Stomach (tissue), 9 donors: ENCODE results near the gene TCF7L1. TPM values are rescaled to one million over a fixed set of nuclear protein-coding genes. Genes with fewer than 3 reads are reported as not detected.

Source experiments
- DNase-seq, 2 donors: peaks; one replicate each; pipeline versions ENCODE4 v3.0.0 to v3.0.0-alpha.2; 2013 to 2019
- H3K27ac ChIP-seq, 5 donors: fragments of 200-600 bp in 4 of 5; sonication (generic) in 4 of 5; one replicate each; pipeline ENCODE4 v1.5.1; 2013 to 2019; ENCODE audit warnings: mild to moderate bottlenecking in 1 of 5, moderate library complexity in 1 of 5
- H3K27me3 ChIP-seq, 3 donors: fragments of 200-600 bp; sonication (generic); one replicate each; pipeline ENCODE4 v1.5.1; 2017 to 2019; ENCODE audit warnings: mixed run types in 1 of 3
- H3K36me3 ChIP-seq, 4 donors: fragments of 200-600 bp; sonication (generic); 1 replicate in 3 of 4; 2 replicates in 1 of 4; pipeline ENCODE4 v1.5.1; 2016 to 2019
- H3K4me1 ChIP-seq, 4 donors: fragments of 200-600 bp; sonication (generic); one replicate each; pipeline ENCODE4 v1.5.1; 2016 to 2019
- H3K4me3 ChIP-seq, 4 donors: fragments of 200-600 bp; sonication (generic) in 3 of 4; one replicate each; pipeline ENCODE4 v1.5.1; 2016 to 2019; ENCODE audit warnings: mild to moderate bottlenecking in 1 of 4
- H3K9me3 ChIP-seq, 4 donors: fragments of 200-600 bp; sonication (generic); one replicate each; pipeline ENCODE4 v1.5.1; 2016 to 2019
- EP300 ChIP-seq: sonication (generic); formaldehyde crosslinking; IDR thresholded peaks from one replicate; pipeline ENCODE4 v1.6.1; 2017; ENCODE audit warnings: antibody characterized with exemption
- POLR2A ChIP-seq, 4 donors: fragments of 450-650 bp; IDR thresholded peaks; one replicate each; pipeline ENCODE4 v1.6.1; 2016; ENCODE audit warnings: antibody characterized with exemption in 4 of 4, control low read depth in 2 of 4, mild to moderate bottlenecking in 1 of 4, moderate library complexity in 1 of 4
- POLR2AphosphoS5 ChIP-seq, 3 donors: sonication (generic); formaldehyde crosslinking; IDR thresholded peaks; one replicate each; pipeline ENCODE4 v1.6.1; 2016; ENCODE audit warnings: antibody characterized with exemption in 3 of 3
- WGBS, 5 donors: extraction: QIAGEN DNeasy Blood & Tissue Kit in 3 of 5; methylation state at CpG; one replicate each; pipeline versions ENCODE4 v1.1.5 to v1.1.7; 2013 to 2018; 5-methylcytosine and 5-hydroxymethylcytosine counted together
- intact Hi-C: fragments of 100-400 bp; cut with DNase I; formaldehyde crosslinking; loops from one replicate; pipeline ENCODE4 v1.15.1; 2023; ENCODE audit warnings: low total_unique reads
- polyA plus RNA-seq, 3 donors: library from polyadenylated mRNA; stranded (reverse); fragments of 200-250 nt; gene quantifications; one replicate each; pipeline ENCODE4 v1.2.3, GENCODE V29; 2013
- total RNA-seq, 5 donors: library from RNA; depleted of rRNA; stranded (reverse); fragments of >200 nt; gene quantifications; one replicate each; pipeline versions ENCODE4 v1.1.0 to v1.2.3, GENCODE V29; 2014 to 2016
- TF ChIP-seq, protein P1 (sequence below), 7 experiments: fragments of 450-650 bp in 4 of 7; fragments of 200-600 bp in 3 of 7; sonication (generic) in 3 of 7; IDR thresholded peaks; one replicate each; pipeline ENCODE4 v1.5.1; 2016 to 2019; ENCODE audit warnings: antibody characterized with exemption in 7 of 7, control low read depth in 2 of 7, mild to moderate bottlenecking in 1 of 7
- donor health status: healthy with polysubstance abuse.
- donor health status: Bipolar disorder and iron deficiency.
- donor health status: healthy.

TCF7L1 gene
- total and polyA plus RNA-seq, 8 donors: 0.45 to 8.3 (median 4.9) TPM; not detected in 1

DNA sequence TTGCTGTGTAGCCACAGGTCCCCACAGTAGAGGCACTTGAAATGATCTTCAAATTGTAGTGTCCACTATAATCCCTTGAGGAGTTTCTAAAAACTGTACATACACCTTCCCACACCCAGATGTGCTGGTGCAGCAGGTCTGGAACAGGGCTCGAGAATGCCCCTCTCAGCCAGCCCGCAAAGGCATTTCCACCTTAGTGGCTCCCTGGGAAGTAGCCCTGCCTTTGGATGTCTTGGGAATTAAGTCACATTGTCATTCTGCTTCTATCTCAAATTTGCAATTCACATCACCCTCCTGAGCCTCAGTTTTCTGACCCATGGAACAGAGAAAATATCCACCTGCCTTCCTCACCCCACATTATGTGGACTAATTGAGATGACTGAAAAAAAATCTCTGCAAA, 44.3 kb upstream of the TCF7L1 start:
- peaks cover 0 to 12% (median 0%) of the 10 kb centered on the region in 3 donors for H3K27me3 ChIP-seq
- DNase-seq: no peak
- TF ChIP-seq POLR2AphosphoS5 (IDR thresholded peaks at IDR 0.05) (no peak), POLR2A (IDR thresholded peaks at IDR 0.05) (no peak), EP300 (no peak)
- TF ChIP-seq, protein P1, sequence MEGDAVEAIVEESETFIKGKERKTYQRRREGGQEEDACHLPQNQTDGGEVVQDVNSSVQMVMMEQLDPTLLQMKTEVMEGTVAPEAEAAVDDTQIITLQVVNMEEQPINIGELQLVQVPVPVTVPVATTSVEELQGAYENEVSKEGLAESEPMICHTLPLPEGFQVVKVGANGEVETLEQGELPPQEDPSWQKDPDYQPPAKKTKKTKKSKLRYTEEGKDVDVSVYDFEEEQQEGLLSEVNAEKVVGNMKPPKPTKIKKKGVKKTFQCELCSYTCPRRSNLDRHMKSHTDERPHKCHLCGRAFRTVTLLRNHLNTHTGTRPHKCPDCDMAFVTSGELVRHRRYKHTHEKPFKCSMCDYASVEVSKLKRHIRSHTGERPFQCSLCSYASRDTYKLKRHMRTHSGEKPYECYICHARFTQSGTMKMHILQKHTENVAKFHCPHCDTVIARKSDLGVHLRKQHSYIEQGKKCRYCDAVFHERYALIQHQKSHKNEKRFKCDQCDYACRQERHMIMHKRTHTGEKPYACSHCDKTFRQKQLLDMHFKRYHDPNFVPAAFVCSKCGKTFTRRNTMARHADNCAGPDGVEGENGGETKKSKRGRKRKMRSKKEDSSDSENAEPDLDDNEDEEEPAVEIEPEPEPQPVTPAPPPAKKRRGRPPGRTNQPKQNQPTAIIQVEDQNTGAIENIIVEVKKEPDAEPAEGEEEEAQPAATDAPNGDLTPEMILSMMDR (IDR thresholded peaks at IDR 0.05): no peak
- no peak overlapping the region for H3K4me3 ChIP-seq
- no peaks in the 10 kb centered on the region for H3K9me3 ChIP-seq
- no peaks in the 10 kb centered on the region for H3K4me1 ChIP-seq
- no peak overlapping the region for H3K27ac ChIP-seq
- intact Hi-C loops: no loop called here
- 82 to 91% (median 83%) methylated on average over 2 of the region's 2 CpGs for WGBS, 5 donors
- no peaks in the 10 kb centered on the region for H3K36me3 ChIP-seq

- H3K9me3 ChIP-seq: no peaks in the 10 kb centered on the region
- H3K4me3 ChIP-seq: no peak overlapping the region
- H3K27me3 ChIP-seq: peaks cover 0 to 12% (median 0%) of the 10 kb centered on the region in 3 donors
- intact Hi-C loops: no loop called here
- no peaks in the 10 kb centered on the region for H3K36me3 ChIP-seq
- DNase-seq: peak in 1 of 2 donors; percentile 51
- no peaks in the 10 kb centered on the region for H3K4me1 ChIP-seq
- 56 to 74% (median 59%) methylated on average over 6 of the region's 6 CpGs for WGBS, 5 donors
- TF ChIP-seq, protein P1 (IDR thresholded peaks at IDR 0.05): no peak
- TF ChIP-seq POLR2A (IDR thresholded peaks at IDR 0.05) (no peak), EP300 (no peak), POLR2AphosphoS5 (IDR thresholded peaks at IDR 0.05) (no peak)
- H3K27ac ChIP-seq: no peak overlapping the region
Observed at GRCh38 chr2:85089585-85089984, 43.6 kb upstream of the TCF7L1 start.

- no peaks in the 10 kb centered on the region for H3K9me3 ChIP-seq
- peaks cover 0 to 12% (median 0%) of the 10 kb centered on the region in 3 donors for H3K27me3 ChIP-seq
- H3K4me1 ChIP-seq: no peaks in the 10 kb centered on the region
- intact Hi-C loops: no loop called here
- no peak for DNase-seq
- H3K4me3 ChIP-seq: no peak overlapping the region
- no peaks in the 10 kb centered on the region for H3K36me3 ChIP-seq
- 67 to 81% (median 71%) methylated on average over 2 of the region's 2 CpGs for WGBS, 5 donors
- TF ChIP-seq POLR2A (IDR thresholded peaks at IDR 0.05): no peak
- TF ChIP-seq EP300: no peak
- no peak for TF ChIP-seq POLR2AphosphoS5 (IDR thresholded peaks at IDR 0.05)
- TF ChIP-seq, protein P1 (IDR thresholded peaks at IDR 0.05): no peak
- no peak overlapping the region for H3K27ac ChIP-seq
Observed at GRCh38 chr2:85091838-85092237, 41.4 kb upstream of the TCF7L1 start.

DNA sequence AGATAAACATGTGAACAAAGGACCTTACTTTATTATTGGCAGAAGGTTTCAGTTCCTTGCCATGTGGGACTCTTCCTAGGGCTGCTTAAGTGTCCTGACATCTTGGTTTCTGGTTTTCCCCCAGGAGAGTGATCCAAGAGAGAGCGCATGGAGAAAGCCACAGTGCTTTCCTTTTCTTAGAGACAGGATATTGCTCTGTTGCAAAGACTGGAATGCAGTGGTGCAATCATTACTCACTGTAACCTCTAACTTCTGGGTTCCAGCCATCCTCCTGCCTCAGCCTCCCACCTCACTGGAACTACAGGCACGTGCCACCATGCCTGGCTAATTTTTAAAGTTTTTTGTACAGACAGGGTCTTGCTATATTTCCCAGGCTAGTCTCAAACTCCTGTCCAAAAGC, 38.1 kb upstream of the TCF7L1 start:
- Histone ChIP-seq H3K4me3 (no peak overlapping the region), H3K27ac (no peak overlapping the region), H3K27me3 (no peaks in the 10 kb centered on the region), H3K4me1 (no peaks in the 10 kb centered on the region), H3K9me3 (no peaks in the 10 kb centered on the region), H3K36me3 (no peaks in the 10 kb centered on the region)
- intact Hi-C loops: no loop called here
- no peak for TF ChIP-seq EP300
- no peak for TF ChIP-seq POLR2AphosphoS5 (IDR thresholded peaks at IDR 0.05)
- DNase-seq: no peak
- 57 to 81% (median 76%) methylated on average over 2 of the region's 2 CpGs for WGBS, 5 donors

DNA sequence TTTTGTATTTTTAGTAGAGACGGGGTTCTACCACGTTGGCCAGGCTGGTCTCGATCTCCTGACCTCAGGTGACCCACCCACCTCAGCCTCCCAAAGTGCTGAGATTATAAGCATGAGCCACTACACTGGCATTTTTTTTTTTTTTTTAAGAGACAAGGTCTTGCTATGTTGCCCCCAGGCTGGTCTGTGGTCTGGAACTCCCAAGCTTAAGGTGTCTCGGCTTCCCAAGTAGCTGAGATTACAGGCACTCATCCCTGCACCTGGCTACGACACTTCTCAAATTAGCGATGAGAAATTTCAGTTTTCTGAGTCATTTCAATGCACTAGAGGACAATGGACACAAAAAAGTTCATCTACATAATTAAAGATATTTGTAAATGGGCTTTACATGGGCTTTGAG, 36.6 kb upstream of the TCF7L1 start:
- 86 to 90% (median 89%) methylated on average over 6 of the region's 6 CpGs for WGBS, 5 donors
- Histone ChIP-seq H3K27me3 (no peaks in the 10 kb centered on the region), H3K4me1 (no peaks in the 10 kb centered on the region), H3K27ac (no peak overlapping the region), H3K4me3 (no peak overlapping the region), H3K36me3 (no peaks in the 10 kb centered on the region), H3K9me3 (no peaks in the 10 kb centered on the region)
- TF ChIP-seq POLR2A (IDR thresholded peaks at IDR 0.05) (no peak), EP300 (no peak), POLR2AphosphoS5 (IDR thresholded peaks at IDR 0.05) (no peak)
- TF ChIP-seq, protein P1 (IDR thresholded peaks at IDR 0.05): no peak
- intact Hi-C loops: no loop called here
- DNase-seq: no peak
